ENCODE results near the gene TDRD7. TPM values are rescaled to one million over a fixed set of nuclear protein-coding genes. Genes with fewer than 3 reads are reported as not detected.

The TDRD7 gene
- total RNA-seq, 2 experiments from 2014 or later = 3.7 to 4.0 TPM

DNA sequence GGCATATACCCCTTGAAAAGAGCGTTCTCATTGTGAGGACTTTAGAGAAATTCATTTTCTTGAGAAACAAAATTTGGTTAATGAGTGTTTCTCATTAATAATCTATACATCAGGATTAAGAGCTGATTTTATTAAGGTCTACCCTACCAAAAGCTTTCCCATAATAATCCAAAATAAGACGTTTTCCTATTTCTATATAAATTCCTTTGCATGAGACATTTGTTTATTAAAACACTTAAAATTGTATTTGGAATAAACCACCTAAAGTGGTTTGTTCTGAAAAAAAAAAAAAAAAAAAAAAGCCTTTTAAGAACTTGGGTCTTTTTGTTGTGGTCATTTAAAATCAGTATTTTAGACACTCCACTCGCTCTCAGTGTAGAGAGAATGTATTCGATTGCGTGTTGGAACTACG is 88.9 kb downstream of the TDRD7 start:
- H3K36me3 Mint-ChIP-seq (ENCODE audit: low read depth) = peaks cover 10% of the 10 kb centered on the region
- TF ChIP-seq, protein P1, sequence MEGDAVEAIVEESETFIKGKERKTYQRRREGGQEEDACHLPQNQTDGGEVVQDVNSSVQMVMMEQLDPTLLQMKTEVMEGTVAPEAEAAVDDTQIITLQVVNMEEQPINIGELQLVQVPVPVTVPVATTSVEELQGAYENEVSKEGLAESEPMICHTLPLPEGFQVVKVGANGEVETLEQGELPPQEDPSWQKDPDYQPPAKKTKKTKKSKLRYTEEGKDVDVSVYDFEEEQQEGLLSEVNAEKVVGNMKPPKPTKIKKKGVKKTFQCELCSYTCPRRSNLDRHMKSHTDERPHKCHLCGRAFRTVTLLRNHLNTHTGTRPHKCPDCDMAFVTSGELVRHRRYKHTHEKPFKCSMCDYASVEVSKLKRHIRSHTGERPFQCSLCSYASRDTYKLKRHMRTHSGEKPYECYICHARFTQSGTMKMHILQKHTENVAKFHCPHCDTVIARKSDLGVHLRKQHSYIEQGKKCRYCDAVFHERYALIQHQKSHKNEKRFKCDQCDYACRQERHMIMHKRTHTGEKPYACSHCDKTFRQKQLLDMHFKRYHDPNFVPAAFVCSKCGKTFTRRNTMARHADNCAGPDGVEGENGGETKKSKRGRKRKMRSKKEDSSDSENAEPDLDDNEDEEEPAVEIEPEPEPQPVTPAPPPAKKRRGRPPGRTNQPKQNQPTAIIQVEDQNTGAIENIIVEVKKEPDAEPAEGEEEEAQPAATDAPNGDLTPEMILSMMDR (IDR thresholded peaks at IDR 0.05) = no peak
- ATAC-seq = no peak
- no peak overlapping the region for H3K27ac Mint-ChIP-seq
- H3K27me3 Mint-ChIP-seq = peaks cover 47% of the 10 kb centered on the region
- peaks cover 12% of the 10 kb centered on the region for H3K4me1 Mint-ChIP-seq (ENCODE audit: low read depth)
- ChIA-PET CTCF (interaction anchor here (0.6 to 4.0 kb wide), 11 partner anchors 10 to 645 kb away, joined by 3 to 24 read pairs (median 4); no protein-coding TSS in a partner anchor), POLR2A (interaction anchor here (0.7 kb wide), 1 partner anchor 98 kb away, joined by 3 read pairs; no protein-coding TSS in a partner anchor)
- no peak for DNase-seq
- intact Hi-C loops (cut with micrococcal nuclease) = loop anchor here (5.0 kb wide), 1 partner anchor 88 kb away; the partner anchor contains the start of gene TDRD7
- peak overlapping the region; percentile 62 for H3K4me3 Mint-ChIP-seq
- H3K9me3 Mint-ChIP-seq = no peaks in the 10 kb centered on the region

DNA sequence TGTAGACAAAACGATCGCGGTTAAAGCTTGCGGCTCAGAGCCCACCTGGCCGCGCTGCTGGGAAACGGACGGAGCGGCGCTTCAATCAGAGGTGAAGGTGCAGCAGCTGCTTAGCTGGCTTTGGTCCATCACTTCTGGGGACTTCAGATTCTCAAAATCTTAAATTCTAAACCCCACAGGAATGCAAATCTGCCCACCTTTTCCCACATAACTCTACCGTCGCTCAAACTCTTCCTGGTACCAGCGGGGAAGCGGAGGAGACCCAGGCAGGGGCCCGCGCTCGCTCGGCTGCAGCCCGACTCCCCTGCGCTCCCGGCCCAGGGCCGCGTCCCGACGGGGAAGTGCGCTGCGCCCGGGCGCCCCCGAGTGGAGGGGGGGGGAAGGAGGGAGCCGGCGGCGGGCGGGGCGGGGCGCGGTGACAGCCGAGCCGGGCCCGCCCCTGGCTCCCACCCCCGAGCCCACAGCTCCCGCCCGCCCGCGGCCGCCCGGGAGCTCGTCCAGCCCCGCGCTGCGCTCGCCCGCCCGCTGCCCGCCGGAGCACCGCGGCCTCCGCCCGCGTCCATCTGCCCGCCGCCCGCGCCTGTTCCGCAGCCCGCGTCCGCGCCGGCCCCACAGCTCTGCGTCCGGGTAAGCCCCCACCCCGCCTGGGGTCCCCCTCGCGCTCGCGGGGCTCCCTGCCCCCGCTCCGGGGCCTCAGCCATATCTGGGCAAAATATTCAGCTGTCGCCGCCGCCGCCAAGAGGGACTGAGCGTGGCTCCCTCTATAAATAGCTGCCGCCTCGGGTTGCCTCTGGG is 89.5 kb downstream of the TDRD7 start, which contains the start of gene TMOD1:
TSS of gene TMOD1 (plus strand) at position 490 of the 795 bp plus-strand sequence. CDS start 22,523 bp downstream, outside the sequence.
- Mint-ChIP-seq H3K9me3 (no peaks in the 10 kb centered on the region), H3K36me3 (ENCODE audit: low read depth) (peaks cover 9% of the 10 kb centered on the region), H3K27me3 (peaks cover 47% of the 10 kb centered on the region), H3K4me1 (ENCODE audit: low read depth) (peaks cover 12% of the 10 kb centered on the region), H3K27ac (no peak within 1 kb of the TSS), H3K4me3 (peak within 1 kb of the TSS; percentile 62)
- DNase-seq = peak; percentile 50
- POLR2A ChIA-PET = interaction anchor here (0.7 to 1.4 kb wide), 2 partner anchors 9 to 97 kb away, joined by 3 to 4 read pairs; no protein-coding TSS in a partner anchor
- peak; percentile 86 for ATAC-seq
- TF ChIP-seq, protein P1 (IDR thresholded peaks at IDR 0.05) = no peak
- CTCF ChIA-PET = interaction anchor here (0.6 to 4.0 kb wide), 15 partner anchors 9 to 645 kb away, joined by 3 to 24 read pairs (median 4); partner anchors contain the start of gene TDRD7
- intact Hi-C loops (cut with micrococcal nuclease) = loop anchor here (5.0 kb wide), 1 partner anchor 89 kb away; the partner anchor contains the start of gene TDRD7

DNA sequence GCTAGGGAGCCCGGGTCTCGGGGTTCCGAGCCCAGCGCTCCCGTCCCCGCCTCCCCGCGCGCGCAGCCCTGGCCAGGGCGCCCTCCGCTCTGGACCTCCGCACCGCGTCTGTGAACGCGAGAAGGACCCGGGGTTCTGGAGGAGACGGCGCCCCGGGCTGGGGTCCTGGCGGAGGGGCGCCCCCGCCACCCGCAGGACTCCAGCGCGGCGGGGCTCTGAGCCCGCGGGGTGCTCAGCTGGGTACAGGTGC is 90.0 kb downstream of the TDRD7 start:
- ChIA-PET POLR2A (interaction anchor here (1.4 kb wide), 1 partner anchor 9 kb away, joined by 4 read pairs; no protein-coding TSS in a partner anchor), CTCF (interaction anchor here (1.0 to 4.0 kb wide), 9 partner anchors 21 to 117 kb away, joined by 3 to 24 read pairs (median 4); partner anchors contain the start of gene TDRD7)
- H3K4me3 Mint-ChIP-seq = no peak overlapping the region
- DNase-seq (no peak), ATAC-seq (peak; percentile 45)
- peaks cover 3% of the 10 kb centered on the region for H3K36me3 Mint-ChIP-seq (ENCODE audit: low read depth)
- H3K4me1 Mint-ChIP-seq (ENCODE audit: low read depth) = peaks cover 12% of the 10 kb centered on the region
- H3K27ac Mint-ChIP-seq = no peak overlapping the region
- TF ChIP-seq, protein P1 (IDR thresholded peaks at IDR 0.05) = no peak
- H3K27me3 Mint-ChIP-seq = peaks cover 47% of the 10 kb centered on the region
- no peaks in the 10 kb centered on the region for H3K9me3 Mint-ChIP-seq
- intact Hi-C loops (cut with micrococcal nuclease) = loop anchor here (5.0 kb wide), 1 partner anchor 90 kb away; the partner anchor contains the start of gene TDRD7

DNA sequence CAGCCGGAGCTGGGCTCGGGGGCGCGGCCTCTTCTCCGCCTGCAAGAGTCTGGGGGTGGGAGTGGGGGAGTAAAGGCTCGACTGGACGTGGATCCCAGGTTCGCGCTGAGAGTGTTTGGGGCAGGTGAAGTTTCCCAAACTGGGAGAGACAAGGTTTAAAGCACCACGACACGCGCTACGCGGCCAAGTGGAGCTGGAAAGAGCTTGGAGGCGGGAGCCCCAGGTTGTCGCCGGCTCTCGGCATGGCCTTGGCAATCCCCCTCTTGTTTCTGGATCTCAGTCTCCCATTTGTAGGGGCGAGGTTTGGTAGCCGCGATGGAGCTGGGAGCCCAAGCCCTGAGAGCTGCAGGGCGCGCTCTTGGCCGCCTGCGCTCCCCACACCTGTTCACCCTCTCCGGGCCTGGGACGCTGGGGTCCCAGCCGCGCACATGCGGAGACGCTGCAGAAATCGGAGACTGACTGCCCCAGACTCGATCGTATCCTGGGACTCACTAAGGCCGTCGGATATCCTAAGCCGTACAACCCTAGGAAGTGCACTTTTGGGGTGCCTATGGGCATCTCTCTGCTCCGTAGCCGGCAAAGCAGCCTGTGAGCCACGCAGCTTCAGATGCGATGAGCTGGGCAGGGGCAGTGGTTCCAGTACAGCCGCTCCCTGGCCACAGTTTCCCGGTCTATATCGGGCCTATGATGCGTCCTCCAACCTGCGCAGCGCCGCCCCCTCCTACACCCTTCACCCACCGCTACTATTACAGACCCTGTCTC is 90.5 kb downstream of the TDRD7 start:
- Mint-ChIP-seq H3K27me3 (peaks cover 47% of the 10 kb centered on the region), H3K9me3 (no peaks in the 10 kb centered on the region), H3K27ac (no peak overlapping the region), H3K4me1 (ENCODE audit: low read depth) (peaks cover 12% of the 10 kb centered on the region), H3K4me3 (peak overlapping the region; percentile 53), H3K36me3 (ENCODE audit: low read depth) (no peaks in the 10 kb centered on the region)
- ChIA-PET CTCF (interaction anchor here (1.0 to 4.0 kb wide), 8 partner anchors 23 to 116 kb away, joined by 3 to 24 read pairs (median 4); partner anchors contain the start of gene TDRD7), POLR2A (interaction anchor here (1.4 kb wide), 1 partner anchor 8 kb away, joined by 4 read pairs; no protein-coding TSS in a partner anchor)
- intact Hi-C loops (cut with micrococcal nuclease) = loop anchor here (5.0 kb wide), 1 partner anchor 90 kb away; the partner anchor contains the start of gene TDRD7
- DNase-seq (peak; percentile 17), ATAC-seq (peak; percentile 22)
- TF ChIP-seq, protein P1 (IDR thresholded peaks at IDR 0.05) = no peak

All from activated CD8-positive, alpha-beta T cell treated with anti-CD3 and anti-CD28 coated beads for 36 hours (primary cell).